K562 (cell line): Measurements from ENCODE around the gene WEE1. TPM values are rescaled to one million over a fixed set of nuclear protein-coding genes. Genes with fewer than 3 reads are reported as not detected.

ENCODE experiments used
- ATF7 ChIP-seq: fragments of 450-650 bp; IDR thresholded peaks from 2 replicates; pipeline ENCODE4 v1.7.1; 2014; ENCODE audit warnings: mild to moderate bottlenecking, moderate library complexity
- KHSRP ChIP-seq: fragments of 450-650 bp; IDR thresholded peaks from 2 replicates; pipeline ENCODE4 v1.6.1; 2017
- MNT ChIP-seq, 2 experiments: fragments of 450-650 bp; conservative IDR thresholded peaks; 2 replicates each; pipeline ENCODE4 v1.6.1; 2017; ENCODE audit warnings: mild to moderate bottlenecking in 2 of 2, moderate library complexity in 2 of 2
- NFYB ChIP-seq: IDR thresholded peaks from 2 replicates; pipeline ENCODE4 v1.6.1; 2011; ENCODE audit warnings: mild to moderate bottlenecking, moderate library complexity; ENCODE audit not compliant: insufficient read length; ENCODE audit errors: extremely low read depth
- NONO ChIP-seq, 2 experiments: fragments of 200-400 bp in 1 of 2; fragments of 450-650 bp in 1 of 2; formaldehyde crosslinking in 1 of 2; IDR thresholded peaks; 2 replicates each; pipeline ENCODE4 v1.6.1; 2017; ENCODE audit warnings: low read depth in 2 of 2, mild to moderate bottlenecking in 2 of 2, moderate library complexity in 2 of 2, low read length in 1 of 2
- PREB ChIP-seq: sonication (generic); formaldehyde crosslinking; IDR thresholded peaks from 2 replicates; pipeline ENCODE4 v1.8.1; 2023; ENCODE audit warnings: mild to moderate bottlenecking, missing genetic modification reagents
- SMC3 ChIP-seq: conservative IDR thresholded peaks from 2 replicates; pipeline ENCODE4 v1.6.1; 2011; ENCODE audit warnings: low read depth, low read length, improper control_type of control experiment; ENCODE audit not compliant: insufficient read depth
- STAT5B ChIP-seq: fragments of 250-450 bp; sonication (Bioruptor Pico); IDR thresholded peaks from 2 replicates; pipeline ENCODE4 v1.8.0; 2021; ENCODE audit warnings: mild to moderate bottlenecking, inconsistent platforms
- SUPT5H ChIP-seq: fragments of 450-650 bp; IDR thresholded peaks from 2 replicates; pipeline ENCODE4 v1.6.1; 2016
- ZBTB17 ChIP-seq: fragments of 450-650 bp; formaldehyde crosslinking; IDR thresholded peaks from 2 replicates; pipeline ENCODE4 v1.4.0; 2020; ENCODE audit warnings: mild to moderate bottlenecking
- ZNF511 ChIP-seq: sonication (generic); formaldehyde crosslinking; IDR thresholded peaks from 2 replicates; pipeline ENCODE4 v1.8.0; 2022; ENCODE audit warnings: mild to moderate bottlenecking, missing genetic modification reagents
- ZNF740 ChIP-seq, 3 experiments: fragments of 200-800 bp in 1 of 3; sonication (Bioruptor generic) in 1 of 3; sonication (generic) in 1 of 3; formaldehyde crosslinking in 1 of 3; IDR thresholded peaks; 2 replicates each; pipeline versions ENCODE4 v1.6.1 to v1.8.0; 2016 to 2022; ENCODE audit warnings: mild to moderate bottlenecking in 2 of 3, missing compliant biosample characterization in 2 of 3, missing genetic modification characterization in 2 of 3, missing genetic modification reagents in 1 of 3
- polyA plus RNA-seq, 8 experiments: library from polyadenylated mRNA; depleted of rRNA in 4 of 8; stranded (reverse) in 5 of 8; unstranded in 3 of 8; fragments of >200 nt; fragmentation: Nextera tagmentation in 2 of 8; fragmentation: Illumina TruSeq in 1 of 8; extraction: Ambion mirVana in 2 of 8; extraction: Trizol in 1 of 8; gene quantifications; 2 replicates each; pipeline versions ENCODE4 v1.2.1 to v1.2.3, GENCODE V29; 2011 to 2014; ENCODE audit warnings: inconsistent platforms in 1 of 8, missing spikeins in 1 of 8
- total RNA-seq, 7 experiments: library from RNA; depleted of rRNA in 6 of 7; stranded (reverse); fragments of >200 nt in 6 of 7; fragmentation: Illumina TruSeq in 2 of 7; extraction: Trizol in 2 of 7; gene quantifications; 2 replicates each; pipeline versions ENCODE4 v1.2.1 to v1.2.3, GENCODE V29; 2011 to 2021; ENCODE audit warnings: low replicate concordance in 1 of 7

Gene WEE1
- total and polyA plus RNA-seq, 9 of the 15 experiments (the other 6 are each of a cell fraction or from before 2014, with no cell fraction given): 21.9 to 99.0 (median 67.4) TPM

- TF ChIP-seq ZNF511 (CRISPR knock-in tag) (peak; percentile 56), SMC3 (0 out of 2 replicates have a peak, but pooled peaks have one; percentile 2), ATF7 (peak; percentile 85; the same call in 1 of the 2 replicates), MNT (conservative IDR thresholded peaks at IDR 0.05) (peak; percentile 92 to 95), NFYB (peak; percentile 45), ZBTB17 (CRISPR knock-in tag) (peak; percentile 69), NONO (IDR thresholded peaks at IDR 0.05; ENCODE audit: low read depth in 2 of 2, low read length in 1 of 2) (0 out of 4 replicates have a peak, but pooled peaks of 1 of the 2 experiments have one; percentile 68), SUPT5H (peak; percentile 89), KHSRP (no peak), STAT5B (CRISPR knock-in tag) (no peak), ZNF740 (CRISPR knock-in tag; IDR thresholded peaks at IDR 0.05) (peak; percentile 76), ZNF740 (tag; IDR thresholded peaks at IDR 0.05) (no peak; a peak in 1 of 4 replicates), PREB (CRISPR knock-in tag) (0 out of 2 replicates have a peak, but pooled peaks have one; percentile 76)
Measured at GRCh38 chr11:9573052-9573774, at the start of gene WEE1 (continued).
